ENCODE measurements around the gene GPX3. TPM values are rescaled to one million over a fixed set of nuclear protein-coding genes. Genes with fewer than 3 reads are reported as not detected.
A peak's percentile ranks its signal among the peaks of the same experiment; 100 is the strongest.

GPX3 gene
- total and polyA plus RNA-seq, 2 donors (not counting 1 experiment from before 2014, with no cell fraction given) = 182 to 267 TPM

DNA sequence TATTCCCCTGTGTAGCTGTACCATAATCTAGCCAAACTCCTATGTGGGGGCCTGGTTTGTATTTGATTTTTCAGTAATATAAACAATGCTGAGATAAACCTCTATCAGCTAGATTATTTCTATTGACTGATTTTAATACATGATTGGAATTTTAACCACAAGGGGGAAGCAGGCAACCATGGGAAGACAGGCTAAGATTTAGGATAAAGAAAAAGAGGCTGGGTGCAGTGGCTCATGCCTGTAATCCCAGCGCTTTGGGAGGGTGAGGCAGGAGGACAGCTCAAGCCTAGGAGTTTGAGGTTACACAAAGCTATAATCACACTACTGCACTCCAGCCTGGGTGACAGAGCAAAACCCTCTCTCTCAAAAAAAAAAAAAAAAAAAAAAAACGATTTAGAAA lies 18.1 kb upstream of the GPX3 start:
- Histone ChIP-seq H3K9ac (ENCODE audit: insufficient read depth, low read length) (no peak overlapping the region), H3K4me2 (ENCODE audit: extremely low read depth, insufficient read depth, low read length) (no peak overlapping the region), H3K9me3 (ENCODE audit: control insufficient read depth, insufficient read depth, low read depth, low read length) (no peaks in the 10 kb centered on the region), H3K4me3 (replicated peaks in 1 of 4; ENCODE audit: control extremely low read depth in 1 of 4, insufficient read depth in 1 of 4, low read depth in 3 of 4, low read length in 4 of 4) (no peak overlapping the region), H3K27ac (ENCODE audit: insufficient read depth, low read length) (no peak overlapping the region), H3K4me1 (ENCODE audit: control insufficient read depth, extremely low read depth, insufficient read depth, low read length) (peaks cover 17% of the 10 kb centered on the region), H3K27me3 (ENCODE audit: control insufficient read depth, insufficient read depth, low read length) (peaks cover 2% of the 10 kb centered on the region), H3K36me3 (ENCODE audit: control insufficient read depth, insufficient read depth, low read length) (no peaks in the 10 kb centered on the region), H4K20me1 (ENCODE audit: control insufficient read depth, extremely low read depth, insufficient read depth, low read length) (no peaks in the 10 kb centered on the region), H3K79me2 (ENCODE audit: control insufficient read depth, insufficient read depth, low read length) (no peaks in the 10 kb centered on the region), H2AFZ (ENCODE audit: low read length) (no peak overlapping the region)
- no peak for TF ChIP-seq EZH2 (IDR thresholded peaks at IDR 0.05; ENCODE audit: low read length, missing control alignments)
- TF ChIP-seq, protein P1, sequence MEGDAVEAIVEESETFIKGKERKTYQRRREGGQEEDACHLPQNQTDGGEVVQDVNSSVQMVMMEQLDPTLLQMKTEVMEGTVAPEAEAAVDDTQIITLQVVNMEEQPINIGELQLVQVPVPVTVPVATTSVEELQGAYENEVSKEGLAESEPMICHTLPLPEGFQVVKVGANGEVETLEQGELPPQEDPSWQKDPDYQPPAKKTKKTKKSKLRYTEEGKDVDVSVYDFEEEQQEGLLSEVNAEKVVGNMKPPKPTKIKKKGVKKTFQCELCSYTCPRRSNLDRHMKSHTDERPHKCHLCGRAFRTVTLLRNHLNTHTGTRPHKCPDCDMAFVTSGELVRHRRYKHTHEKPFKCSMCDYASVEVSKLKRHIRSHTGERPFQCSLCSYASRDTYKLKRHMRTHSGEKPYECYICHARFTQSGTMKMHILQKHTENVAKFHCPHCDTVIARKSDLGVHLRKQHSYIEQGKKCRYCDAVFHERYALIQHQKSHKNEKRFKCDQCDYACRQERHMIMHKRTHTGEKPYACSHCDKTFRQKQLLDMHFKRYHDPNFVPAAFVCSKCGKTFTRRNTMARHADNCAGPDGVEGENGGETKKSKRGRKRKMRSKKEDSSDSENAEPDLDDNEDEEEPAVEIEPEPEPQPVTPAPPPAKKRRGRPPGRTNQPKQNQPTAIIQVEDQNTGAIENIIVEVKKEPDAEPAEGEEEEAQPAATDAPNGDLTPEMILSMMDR (conservative IDR thresholded peaks at IDR 0.05 in 1 of 2, IDR thresholded peaks at IDR 0.05 in 1 of 2; ENCODE audit: low read depth in 1 of 2, low read length in 2 of 2) = peak; percentile 48 to 58
- peak; percentile 16 to 72 for DNase-seq (ENCODE audit: low read depth in 2 of 2)

DNA sequence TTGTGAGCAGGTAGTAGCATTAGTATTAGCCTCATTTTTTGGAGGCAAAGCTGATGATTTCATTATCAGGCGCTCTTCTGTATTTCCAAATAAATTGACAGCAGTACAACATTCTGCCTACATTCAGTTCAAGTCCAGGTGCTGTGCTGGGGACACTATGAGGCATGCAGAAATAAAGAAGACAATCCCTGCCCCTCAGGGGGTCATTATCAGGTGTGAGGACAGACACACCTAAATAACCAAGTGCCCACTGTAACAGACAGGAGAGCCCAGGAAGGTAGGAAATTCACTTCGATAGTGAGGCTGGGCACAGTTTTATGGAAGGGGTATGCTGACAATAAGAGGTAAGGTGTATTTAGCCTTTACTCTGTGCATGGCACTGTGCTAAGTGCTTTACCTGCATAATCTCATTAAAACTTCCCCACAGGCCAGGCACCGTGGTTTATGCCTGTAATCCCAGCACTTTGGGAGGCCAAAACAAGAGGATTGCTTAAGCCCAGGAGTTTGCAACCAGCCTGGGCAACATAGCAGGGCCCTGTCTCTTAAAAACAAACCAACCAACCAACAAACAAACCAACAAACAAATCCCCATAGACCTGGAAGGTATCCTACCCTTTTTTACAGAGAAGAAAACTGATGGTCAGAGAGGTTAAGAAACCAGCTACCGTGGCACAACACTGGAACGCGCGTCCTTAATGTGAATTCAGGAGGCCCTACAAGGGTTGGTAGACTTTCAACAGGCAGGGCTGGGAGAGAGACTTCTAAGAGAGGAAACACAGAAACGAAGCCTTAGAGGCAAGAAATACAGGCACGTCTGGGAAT lies 17.5 kb upstream of the GPX3 start:
- Histone ChIP-seq H2AFZ (ENCODE audit: low read length) (no peak overlapping the region), H3K36me3 (ENCODE audit: control insufficient read depth, insufficient read depth, low read length) (no peaks in the 10 kb centered on the region), H3K9me3 (ENCODE audit: control insufficient read depth, insufficient read depth, low read depth, low read length) (no peaks in the 10 kb centered on the region), H3K4me1 (ENCODE audit: control insufficient read depth, extremely low read depth, insufficient read depth, low read length) (peaks cover 17% of the 10 kb centered on the region), H4K20me1 (ENCODE audit: control insufficient read depth, extremely low read depth, insufficient read depth, low read length) (no peaks in the 10 kb centered on the region), H3K4me2 (ENCODE audit: extremely low read depth, insufficient read depth, low read length) (no peak overlapping the region), H3K27me3 (ENCODE audit: control insufficient read depth, insufficient read depth, low read length) (peaks cover 2% of the 10 kb centered on the region), H3K9ac (ENCODE audit: insufficient read depth, low read length) (no peak overlapping the region), H3K4me3 (replicated peaks in 1 of 4; ENCODE audit: control extremely low read depth in 1 of 4, insufficient read depth in 1 of 4, low read depth in 3 of 4, low read length in 4 of 4) (no peak overlapping the region), H3K79me2 (ENCODE audit: control insufficient read depth, insufficient read depth, low read length) (no peaks in the 10 kb centered on the region), H3K27ac (ENCODE audit: insufficient read depth, low read length) (no peak overlapping the region)
- no peak for TF ChIP-seq EZH2 (IDR thresholded peaks at IDR 0.05; ENCODE audit: low read length, missing control alignments)
- TF ChIP-seq, protein P1 (conservative IDR thresholded peaks at IDR 0.05 in 1 of 2, IDR thresholded peaks at IDR 0.05 in 1 of 2; ENCODE audit: low read depth in 1 of 2, low read length in 2 of 2) = no peak
- no peak for DNase-seq (ENCODE audit: low read depth in 2 of 2)

DNA sequence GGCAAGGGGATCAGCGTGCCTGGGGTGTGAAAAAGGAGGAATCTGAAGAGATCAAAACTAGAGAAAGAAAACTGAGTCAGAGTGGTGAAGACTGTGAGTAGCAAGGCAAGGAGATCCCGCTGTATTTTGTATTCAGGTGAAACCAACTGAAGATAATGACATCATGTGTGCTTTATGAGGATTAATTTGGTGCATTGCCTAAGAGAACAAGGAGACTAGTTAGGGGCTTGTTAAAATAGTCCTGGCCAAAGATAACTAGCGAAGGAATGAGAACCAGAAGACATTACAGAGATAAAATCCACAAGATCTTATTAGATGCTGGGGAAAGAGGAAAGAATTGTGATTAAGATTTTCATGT lies 16.9 kb upstream of the GPX3 start:
- Histone ChIP-seq H3K9ac (ENCODE audit: insufficient read depth, low read length) (no peak overlapping the region), H2AFZ (ENCODE audit: low read length) (no peak overlapping the region), H3K4me3 (replicated peaks in 1 of 4; ENCODE audit: control extremely low read depth in 1 of 4, insufficient read depth in 1 of 4, low read depth in 3 of 4, low read length in 4 of 4) (no peak overlapping the region), H3K9me3 (ENCODE audit: control insufficient read depth, insufficient read depth, low read depth, low read length) (no peaks in the 10 kb centered on the region), H4K20me1 (ENCODE audit: control insufficient read depth, extremely low read depth, insufficient read depth, low read length) (no peaks in the 10 kb centered on the region), H3K4me2 (ENCODE audit: extremely low read depth, insufficient read depth, low read length) (no peak overlapping the region), H3K27ac (ENCODE audit: insufficient read depth, low read length) (no peak overlapping the region), H3K79me2 (ENCODE audit: control insufficient read depth, insufficient read depth, low read length) (no peaks in the 10 kb centered on the region), H3K4me1 (ENCODE audit: control insufficient read depth, extremely low read depth, insufficient read depth, low read length) (peaks cover 17% of the 10 kb centered on the region), H3K27me3 (ENCODE audit: control insufficient read depth, insufficient read depth, low read length) (peaks cover 2% of the 10 kb centered on the region), H3K36me3 (ENCODE audit: control insufficient read depth, insufficient read depth, low read length) (no peaks in the 10 kb centered on the region)
- DNase-seq (ENCODE audit: low read depth in 2 of 2) = no peak
- no peak for TF ChIP-seq EZH2 (IDR thresholded peaks at IDR 0.05; ENCODE audit: low read length, missing control alignments)
- TF ChIP-seq, protein P1 (conservative IDR thresholded peaks at IDR 0.05 in 1 of 2, IDR thresholded peaks at IDR 0.05 in 1 of 2; ENCODE audit: low read depth in 1 of 2, low read length in 2 of 2) = no peak

All from fibroblast of lung (primary cell).